HuH-7.5 (cell line): Measurements from ENCODE around the gene LYPD1.

Source experiments
- DNase-seq: peaks from one replicate; pipeline ENCODE4 v3.0.0; 2011; ENCODE audit warnings: low spot score

The LYPD1 gene

DNA sequence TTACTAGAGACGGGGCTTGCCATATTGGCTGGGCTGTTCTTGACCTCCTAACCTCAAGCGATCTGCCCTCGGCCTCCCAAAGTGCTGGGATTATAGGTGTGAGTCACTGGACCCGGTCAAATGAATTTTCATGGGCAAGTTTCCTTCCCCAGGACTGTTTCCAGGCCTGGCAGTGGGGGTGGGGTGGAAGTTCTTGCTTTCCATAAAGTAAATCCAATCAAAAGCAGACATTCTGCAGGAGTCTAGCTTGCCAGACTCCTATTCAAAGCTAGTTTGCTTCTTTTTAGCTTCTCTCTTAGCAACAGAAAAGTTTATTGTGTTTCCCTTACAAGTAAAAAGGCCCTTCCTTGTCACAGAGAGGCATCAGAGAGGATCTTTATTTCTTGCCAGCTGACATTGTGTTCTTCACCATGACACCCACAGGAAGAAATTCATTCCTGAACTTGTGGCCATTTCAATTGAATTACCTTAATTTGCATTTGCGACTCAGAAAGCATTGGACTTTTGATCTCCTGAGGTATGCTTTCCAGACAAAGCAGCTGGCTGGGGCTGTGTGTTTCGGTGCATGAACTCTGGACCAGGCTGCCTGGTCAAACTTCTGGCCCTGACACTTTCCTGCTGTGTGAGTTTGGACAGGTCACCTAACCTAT is 37.9 kb downstream of the LYPD1 start:
- DNase-seq: peak; percentile 30

DNA sequence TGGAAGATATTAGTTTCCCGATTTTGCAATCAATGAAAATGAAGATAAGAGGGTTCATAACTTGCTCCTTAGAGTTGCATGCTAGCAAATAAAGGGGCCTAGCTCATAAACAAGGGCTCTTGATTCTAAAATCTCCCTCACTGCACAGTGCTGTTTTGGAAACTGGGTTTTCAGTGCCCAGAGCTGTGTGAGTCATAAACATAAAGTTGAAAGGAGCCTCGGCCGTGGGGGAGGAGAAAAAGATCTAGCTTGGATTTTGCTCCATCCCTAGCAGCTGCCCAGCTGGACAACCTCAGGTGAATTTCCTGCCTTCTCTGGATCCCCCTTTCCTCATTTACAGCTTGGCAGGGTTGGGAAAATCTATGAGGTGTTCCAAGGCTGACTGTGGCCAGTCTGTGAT is 42.5 kb downstream of the LYPD1 start:
- DNase-seq: no peak

DNA sequence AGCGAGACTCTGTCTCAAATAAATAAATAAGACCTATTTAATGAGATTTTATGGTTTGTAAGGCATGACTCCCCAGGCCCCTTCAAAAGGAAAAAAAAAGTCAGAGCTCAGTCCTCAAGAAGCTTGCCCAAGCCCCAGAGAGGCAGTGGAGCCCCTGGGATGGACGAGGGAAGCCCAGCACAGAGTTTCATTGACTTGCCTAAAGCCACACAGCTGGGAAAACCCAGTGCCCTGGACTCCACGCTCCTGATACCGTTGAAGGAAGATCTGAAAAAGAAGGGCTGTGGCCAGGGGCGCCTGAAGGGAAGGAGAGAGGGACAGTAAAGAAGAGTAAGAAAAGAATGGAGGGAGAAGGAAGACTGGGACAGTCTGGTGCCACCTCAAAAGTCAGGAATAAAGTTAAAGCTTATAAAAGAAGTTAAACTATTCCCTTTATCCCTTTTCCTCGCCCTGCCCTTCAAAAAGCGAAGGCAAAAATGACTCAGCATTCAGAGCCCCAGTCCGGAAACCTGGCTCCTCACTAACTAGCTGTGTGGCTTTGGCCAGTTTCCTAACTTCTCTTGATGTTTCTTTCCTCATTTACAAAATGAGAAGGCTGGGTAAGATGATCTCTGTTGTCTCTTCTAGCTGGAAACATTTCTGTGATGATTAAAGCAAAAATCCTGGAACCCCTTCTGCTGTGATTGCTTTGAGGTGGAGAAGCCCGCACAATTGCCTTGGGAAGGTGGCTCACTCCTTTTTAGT is 46.7 kb downstream of the LYPD1 start:
- no peak for DNase-seq

DNA sequence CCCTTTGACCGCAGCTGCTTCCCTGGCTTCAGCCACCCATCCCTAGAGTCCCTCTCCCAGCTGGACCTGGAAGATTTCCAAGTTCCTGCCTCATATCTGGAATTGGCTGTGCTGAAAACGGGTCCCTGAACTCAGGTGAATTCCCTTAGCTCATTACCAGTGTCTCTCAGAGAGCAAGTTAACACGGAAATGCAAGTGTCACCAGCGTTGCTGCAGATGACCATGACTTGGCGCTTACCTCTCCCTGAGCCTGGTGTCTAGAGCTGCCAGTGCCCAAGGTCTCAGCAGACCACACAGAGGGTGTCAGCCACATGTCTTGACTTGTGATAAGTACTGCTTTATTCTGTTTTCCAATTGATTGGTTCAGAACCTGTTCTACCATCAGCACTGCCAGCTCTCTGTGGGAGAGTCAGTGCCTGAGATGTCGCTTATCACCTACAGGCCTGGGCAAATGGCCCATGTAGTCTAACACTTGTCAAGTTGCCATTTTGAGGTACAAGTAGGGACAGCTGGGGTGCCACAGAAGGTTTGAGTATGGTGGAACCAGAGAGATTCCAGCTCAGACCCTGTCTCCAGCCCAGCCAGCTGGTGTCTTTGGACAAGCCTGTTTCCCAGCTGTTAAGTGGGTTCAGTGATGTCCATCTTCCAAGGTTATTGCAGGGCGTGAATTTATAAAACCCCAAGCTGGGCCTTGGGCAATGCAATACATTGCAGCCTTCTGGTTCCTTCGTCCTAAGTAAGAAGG is 48.7 kb downstream of the LYPD1 start:
- DNase-seq: no peak

DNA sequence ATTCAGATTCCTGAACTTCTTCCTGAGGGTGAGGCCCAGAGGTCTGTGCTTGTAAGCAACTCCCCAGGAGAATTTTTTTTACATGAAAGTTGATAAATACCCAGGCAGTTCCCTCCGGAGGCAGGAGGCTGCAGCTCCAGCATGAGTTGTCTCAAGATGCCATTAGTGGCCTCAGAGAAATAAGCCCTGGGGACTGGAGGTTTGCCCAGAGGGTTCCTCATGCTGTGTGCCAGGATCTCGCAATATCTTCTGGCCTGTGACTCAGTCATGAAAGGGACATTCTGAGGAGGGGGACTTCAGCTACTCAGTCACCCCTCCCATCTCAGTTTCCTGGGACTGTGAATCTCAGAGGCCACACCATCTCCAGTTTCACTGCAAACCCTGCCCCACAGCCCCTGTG is 49.9 kb downstream of the LYPD1 start:
- no peak for DNase-seq

DNA sequence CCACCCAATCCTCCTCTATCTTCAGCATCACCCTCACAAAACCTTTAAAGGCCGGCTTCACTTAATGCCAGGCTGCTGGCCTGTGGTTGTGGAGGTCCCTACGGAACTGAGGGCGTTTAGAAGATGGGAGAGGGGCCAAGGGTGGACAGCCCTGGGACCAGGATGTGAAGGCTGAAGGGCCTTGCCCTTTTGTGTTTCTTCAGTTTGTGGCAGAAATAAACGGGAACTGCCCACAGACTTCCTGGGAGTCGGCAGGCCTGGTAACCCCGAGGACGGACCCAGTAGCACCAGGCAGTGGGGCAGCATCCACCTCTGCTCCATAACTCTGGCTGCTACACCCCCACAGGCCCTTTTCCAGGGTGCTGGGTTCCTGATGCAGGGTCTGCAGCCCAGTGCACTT is 51.3 kb downstream of the LYPD1 start:
- no peak for DNase-seq

DNA sequence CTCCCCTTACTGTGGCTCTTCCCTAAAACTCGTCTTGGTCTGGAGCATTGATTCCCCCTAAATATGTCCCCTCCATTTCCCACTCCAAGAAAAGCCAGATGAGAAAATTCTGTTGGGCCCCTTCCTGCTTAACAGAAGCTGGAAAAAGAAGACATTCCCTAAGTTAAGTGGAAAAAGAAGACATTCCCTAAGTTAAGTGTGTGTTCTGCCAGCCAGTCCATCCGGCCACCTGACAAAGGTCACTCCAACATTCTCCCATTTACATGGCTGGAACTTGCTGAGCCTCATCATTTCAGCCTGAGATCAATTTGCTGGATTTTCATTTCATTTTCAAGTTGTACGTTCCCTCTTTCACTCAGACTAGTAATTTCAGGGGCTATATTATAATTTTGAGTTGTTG is 52.0 kb downstream of the LYPD1 start:
- no peak for DNase-seq

DNA sequence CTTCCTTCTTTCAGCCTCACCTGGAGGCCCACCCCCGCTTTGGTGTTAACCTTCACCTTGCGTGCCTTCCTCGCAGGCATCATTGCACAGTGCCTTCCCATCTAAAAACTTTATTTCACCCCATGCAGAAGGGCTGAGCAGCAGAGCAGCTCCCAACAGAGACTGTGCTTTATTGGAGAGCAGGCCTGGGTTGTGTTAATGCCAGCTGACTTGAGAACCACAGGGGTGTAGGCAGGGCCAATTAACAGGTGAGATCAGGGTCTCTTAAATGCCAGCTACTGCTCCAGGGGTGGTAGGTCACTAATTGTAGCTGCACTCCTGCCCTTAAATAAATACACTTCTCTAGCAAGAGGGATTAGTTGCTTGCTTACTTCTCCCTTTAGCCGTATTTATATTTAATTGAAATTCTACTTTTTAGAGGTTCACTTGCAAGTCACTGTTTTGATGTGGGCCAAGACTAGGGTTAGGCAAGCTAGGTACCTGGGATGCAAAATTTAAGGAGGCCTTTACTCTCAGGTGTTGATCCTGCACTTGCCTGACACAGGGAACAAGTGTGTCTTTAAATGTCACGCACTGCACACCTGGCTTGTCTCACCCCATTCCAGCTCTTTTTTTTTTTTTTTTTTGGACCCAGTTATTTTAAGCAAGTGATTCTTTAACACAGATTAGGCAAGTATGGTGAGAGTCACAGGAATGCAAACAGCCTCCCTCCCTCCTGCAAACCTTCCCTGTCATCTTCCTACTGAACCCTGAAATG is 54.5 kb downstream of the LYPD1 start:
- DNase-seq: no peak

DNA sequence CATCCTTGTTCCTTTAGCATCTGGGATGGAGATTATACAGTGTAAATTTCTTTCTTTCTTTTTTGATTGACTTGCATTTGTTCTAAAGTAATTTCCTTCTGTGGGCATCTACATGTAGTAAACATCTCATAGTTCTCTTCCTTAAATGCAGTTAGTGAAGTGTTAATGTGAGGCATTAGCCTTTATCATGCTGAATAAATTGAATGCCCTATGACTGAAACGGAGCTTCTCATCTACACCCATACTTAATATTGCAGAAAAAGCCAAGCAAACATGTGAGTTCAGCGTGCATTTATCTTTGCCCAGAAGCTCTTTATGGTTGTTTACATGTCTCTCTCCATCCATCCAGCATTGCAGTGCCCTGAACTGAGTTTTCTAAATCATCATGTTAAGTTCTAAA is 58.3 kb downstream of the LYPD1 start:
- no peak for DNase-seq

DNA sequence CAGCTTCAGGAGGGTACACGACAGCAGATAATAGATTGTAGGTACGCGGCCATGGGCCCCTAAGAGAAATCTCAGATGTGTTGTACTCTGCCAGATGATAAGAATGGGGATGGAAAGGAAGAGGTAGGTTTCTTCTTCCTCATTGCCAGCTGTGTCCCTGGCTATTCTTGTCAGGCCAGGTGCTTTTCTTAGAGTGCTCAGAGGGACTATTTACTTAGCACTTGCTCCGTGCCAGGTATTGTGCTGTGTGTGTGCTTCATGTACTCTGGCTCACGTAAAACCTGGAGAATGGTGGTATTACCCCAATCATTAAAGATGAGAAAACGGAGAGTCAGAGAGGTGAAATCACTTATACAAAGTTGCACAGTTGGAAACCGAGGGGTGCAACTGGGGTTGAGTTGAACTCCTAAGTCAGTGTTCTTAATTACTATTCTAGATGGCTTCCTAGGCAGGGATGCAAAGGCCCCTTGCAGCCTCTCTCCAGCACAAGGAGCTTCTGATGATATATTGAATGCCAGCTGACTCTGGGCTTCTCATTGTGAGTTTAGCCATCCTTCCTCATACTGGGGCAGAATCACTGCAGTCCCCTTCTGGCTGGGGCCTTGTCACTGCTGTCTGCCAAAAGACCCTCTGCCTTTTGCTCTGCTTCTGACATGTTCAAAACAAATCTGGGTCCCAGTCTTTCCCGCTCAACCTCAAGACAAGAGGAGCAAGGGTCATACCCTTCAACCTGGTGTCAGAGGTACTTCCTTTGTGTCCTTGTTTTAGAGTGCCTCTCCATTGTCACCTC is 60.7 kb downstream of the LYPD1 start:
- DNase-seq: no peak

DNA sequence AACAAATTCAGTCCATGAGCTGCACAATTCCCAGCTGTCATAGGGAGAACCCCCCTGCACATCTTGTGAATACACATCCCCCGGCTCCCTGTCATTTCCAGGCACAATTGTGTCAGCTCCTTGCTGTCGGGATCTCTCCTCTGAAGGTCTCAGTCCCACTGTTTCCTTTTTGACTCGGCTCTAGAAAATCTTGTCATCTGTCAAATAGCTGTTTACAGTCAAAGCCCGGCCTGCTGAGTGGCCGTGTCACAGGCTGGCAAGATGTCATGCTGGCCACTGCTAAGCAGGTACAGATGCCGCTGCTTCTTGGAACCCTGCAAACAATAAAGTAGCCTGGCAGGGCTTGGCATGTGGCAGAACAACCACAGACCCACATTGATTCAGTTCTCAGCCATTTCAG is 61.7 kb downstream of the LYPD1 start:
- no peak for DNase-seq

DNA sequence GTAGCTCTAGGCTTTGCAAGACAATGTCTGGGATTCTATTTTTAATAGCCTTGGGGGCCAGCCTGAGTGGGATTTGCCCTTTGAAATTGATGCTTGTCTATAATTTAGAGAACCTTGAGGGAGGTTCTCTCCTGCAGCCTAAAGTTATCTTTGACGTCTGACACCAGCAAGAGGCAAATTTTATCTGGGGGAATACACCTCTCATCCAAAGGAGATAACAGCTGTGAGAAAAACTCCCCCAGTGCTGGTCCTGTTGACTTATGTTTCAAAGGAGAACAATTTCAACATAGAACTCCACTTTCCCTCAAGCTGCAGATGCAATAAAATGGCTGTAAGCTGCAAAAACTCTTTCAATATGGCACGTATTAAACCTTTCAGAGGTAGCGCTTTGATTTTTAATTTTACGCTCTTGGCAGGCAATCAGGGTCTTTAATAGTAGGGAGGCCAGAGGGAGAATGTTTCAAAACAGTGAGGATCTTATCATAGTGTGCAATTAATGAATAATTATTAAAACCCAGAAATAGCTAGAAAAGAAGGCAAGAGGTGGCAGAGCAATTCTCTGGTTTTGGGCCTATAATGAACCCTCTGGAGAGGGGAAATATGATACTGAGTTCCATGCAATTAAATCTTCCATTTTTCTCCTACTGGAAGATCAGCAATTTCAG is 62.4 kb downstream of the LYPD1 start:
- no peak for DNase-seq

DNA sequence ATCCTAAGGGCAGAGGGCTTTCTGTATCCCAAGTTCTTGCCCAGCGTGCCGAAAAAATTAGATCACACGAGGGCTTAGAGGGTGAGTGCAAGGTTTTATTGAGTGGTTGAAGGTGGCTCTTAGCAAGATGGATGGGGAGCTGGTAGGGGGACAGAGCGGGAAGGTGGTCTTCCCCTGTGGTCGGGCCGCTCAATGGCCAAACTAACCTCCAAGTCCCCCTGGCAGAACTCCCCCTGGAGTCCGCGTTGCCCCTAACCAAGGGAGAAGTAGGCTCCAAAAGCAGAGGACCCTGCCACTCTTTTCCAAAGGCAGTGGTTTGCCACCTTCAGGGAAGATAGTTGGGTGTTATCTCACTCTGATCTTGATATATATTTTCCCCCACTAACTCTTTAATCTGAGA is 63.4 kb downstream of the LYPD1 start:
- DNase-seq: no peak

DNA sequence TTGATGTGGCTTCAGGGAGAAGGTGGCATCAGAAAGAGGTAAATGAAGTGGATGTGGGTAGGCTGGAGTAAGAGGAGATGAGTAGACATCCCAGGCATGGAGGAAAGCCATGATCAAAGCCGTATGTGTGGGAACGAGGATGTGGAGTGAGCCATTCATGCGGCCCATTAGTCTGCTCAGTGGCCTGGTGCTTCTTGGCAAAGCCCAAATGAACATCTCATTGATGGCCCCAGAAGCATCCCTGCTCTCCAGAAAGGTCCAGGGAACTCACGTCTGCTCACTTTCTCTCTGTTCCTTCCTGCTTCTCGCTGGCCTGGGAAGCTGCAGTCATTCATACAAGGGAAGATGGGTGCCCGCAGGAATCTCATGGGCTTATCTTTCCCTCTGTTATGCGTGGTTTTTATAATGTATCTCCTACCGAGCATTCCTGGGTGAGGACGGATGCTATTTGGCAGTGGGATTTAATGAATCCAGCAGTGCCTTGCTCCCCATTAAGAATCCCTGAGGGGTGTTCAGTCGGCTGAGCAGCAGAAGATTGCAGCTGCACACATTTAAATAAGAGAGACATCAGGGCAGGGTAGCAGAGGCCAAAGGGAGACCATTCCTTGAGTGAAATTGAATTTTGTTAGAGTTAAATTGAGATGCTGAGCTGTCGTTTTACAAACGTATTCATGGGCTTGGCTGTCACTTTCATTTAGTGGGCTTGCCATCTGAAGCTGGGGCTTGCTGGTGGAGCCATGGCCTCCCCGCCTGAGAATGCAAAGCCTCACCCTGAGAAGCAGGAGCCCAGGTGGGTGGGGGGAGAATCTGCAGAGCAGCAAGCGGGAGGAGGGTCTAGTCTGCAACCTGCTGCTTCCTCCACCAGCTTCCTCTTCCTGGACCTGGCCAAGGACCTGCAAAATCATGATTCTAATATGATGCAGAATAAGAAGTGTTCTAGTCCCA is 64.5 kb downstream of the LYPD1 start:
- no peak for DNase-seq

DNA sequence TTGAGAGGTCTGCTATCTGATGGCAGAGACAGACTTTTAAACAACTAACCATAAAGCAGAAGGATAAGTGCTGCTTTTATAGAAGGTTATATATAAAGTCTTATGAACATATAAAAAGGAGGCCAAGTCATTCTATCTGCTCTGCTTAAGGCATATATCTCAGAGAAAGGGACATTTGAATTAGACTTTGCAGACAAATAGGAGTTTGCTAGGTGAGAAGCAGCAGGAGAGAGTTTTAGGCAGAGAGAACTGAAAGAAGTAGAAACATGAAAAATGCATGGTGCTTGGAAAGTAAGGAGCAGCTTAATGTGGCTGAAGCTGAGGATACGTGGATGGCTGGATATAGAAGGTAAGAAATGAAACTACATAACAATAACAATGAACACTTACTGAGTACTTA is 65.4 kb downstream of the LYPD1 start:
- DNase-seq: no peak

DNA sequence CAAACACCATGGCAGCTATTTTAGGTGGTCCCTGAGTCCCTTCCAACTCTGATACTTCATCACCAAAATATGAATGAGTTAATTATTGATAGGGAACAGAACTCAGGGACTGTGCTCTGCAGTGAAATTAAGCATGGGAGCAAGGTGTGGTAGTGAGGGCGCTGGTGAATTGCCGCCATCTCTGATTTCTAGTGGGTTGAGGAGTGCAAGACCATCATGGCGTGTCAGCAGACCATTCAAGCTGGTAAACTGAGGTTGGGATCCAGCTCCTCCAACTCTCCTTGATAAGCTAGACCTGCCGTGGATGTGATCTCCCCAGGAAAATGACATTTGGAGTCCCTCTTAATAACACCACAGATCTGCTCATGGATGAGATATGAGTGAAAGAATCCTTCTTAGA is 70.4 kb downstream of the LYPD1 start:
- DNase-seq: no peak

DNA sequence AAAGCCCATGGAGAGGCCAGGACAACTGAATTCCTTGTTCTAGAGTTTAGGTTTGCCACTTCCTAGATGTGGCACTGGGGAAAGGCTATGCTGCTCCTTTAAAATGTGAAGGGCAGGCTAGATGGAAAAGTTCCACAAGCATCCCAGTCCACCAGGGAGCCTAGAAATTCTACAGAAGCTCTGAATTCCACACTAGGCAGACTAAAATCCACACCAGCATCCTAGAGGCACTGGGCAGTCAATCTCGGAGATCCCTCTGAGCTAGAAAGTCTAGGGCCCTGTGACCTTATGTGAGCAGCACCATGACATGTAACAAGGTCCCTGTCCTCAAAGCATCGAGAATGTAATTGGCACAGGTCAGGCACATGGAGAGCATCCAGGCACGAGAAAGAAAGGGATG is 71.5 kb downstream of the LYPD1 start:
- DNase-seq: no peak

DNA sequence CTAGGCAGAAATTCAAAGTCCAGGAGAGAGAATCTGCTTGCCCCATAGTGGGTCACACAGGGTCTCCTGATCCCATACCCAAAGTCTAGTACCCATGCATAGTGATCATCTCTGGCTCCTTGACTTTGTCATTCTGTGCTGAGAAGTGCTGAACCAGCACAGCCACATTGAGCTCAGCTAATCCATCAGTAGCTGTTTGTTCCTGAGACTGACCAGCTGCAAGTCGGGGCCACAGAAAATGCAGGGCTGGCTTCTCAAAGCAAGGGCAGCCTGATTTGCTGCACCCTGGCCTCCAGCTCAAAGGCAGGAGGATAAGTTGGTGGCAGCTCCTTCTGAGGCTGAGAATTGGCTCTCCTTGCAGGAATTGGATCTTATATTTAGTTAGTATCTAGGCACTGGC is 72.2 kb downstream of the LYPD1 start:
- no peak for DNase-seq

DNA sequence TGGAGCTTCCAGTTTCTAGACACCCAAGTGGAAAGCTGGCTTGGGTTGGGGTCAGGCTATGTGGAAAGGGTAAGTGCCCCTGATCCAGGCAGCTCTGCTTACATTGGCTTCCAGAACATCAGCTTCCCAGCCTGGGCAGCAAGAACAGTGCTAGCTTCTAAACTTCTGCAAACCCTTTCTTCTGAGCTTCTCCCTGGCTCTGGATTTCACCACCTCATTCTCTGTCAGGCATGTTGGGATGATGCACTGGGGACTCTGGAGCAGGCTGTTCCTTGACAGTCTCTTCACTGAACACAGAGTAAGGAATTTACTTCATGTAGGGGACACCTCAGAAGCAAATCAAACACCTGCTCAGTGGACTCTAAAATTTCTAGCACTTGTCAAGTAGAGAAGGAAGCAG is 72.8 kb downstream of the LYPD1 start:
- DNase-seq: no peak

DNA sequence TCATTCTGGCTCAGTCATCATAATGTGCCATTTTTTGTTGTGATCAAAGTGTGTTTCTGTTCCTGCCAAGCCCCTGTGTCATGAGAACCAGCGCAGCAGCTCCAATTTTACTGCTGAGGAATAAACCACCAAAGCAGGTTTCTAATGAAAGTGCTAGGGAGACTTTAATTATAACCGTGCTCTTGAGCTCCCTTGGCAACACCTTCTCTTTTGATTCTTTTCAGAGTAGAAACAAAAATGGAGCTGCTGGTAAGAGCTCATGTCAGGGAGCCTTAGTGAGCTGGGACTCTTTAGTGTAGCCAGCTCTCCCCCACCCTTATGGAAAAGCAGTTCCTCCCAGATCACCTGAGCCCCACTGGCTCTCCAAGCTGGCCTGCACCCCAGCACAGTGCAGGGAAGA is 74.3 kb downstream of the LYPD1 start:
- DNase-seq: no peak
